Measurements from ENCODE around the gene CARD14.
"Not testable (repeated sequence)": the region's sequence is repeated elsewhere in the genome, so short reads cannot be mapped to it uniquely, and the experiment has no call there.

The CARD14 gene

GRCh38 chr17:80138856-80139426, 30.9 kb upstream of the CARD14 start:
- no peaks in the 10 kb centered on the region for H3K9me3 Mint-ChIP-seq
- DNase-seq (no peak), ATAC-seq (replicated peaks) (no peak)
- no peak overlapping the region for H3K27ac Mint-ChIP-seq
- no peaks in the 10 kb centered on the region for H3K27me3 Mint-ChIP-seq
- no peak overlapping the region for H3K4me3 Mint-ChIP-seq
- H3K4me1 Mint-ChIP-seq (ENCODE audit: low read depth in 2 of 2): peaks cover 0 to 2% of the 10 kb centered on the region in 2 donors
- peaks cover 98% of the 10 kb centered on the region for H3K36me3 Mint-ChIP-seq (ENCODE audit: insufficient read depth)

GRCh38 chr17:80141463-80142165, 28.2 kb upstream of the CARD14 start:
- Mint-ChIP-seq H3K27ac (no peak overlapping the region), H3K36me3 (ENCODE audit: insufficient read depth) (peaks cover 87% of the 10 kb centered on the region), H3K9me3 (no peaks in the 10 kb centered on the region), H3K4me1 (ENCODE audit: low read depth in 2 of 2) (peaks cover 14 to 17% of the 10 kb centered on the region in 2 donors), H3K27me3 (no peaks in the 10 kb centered on the region), H3K4me3 (no peak overlapping the region)
- ATAC-seq (replicated peaks) (no peak), DNase-seq (no peak)

- H3K27ac Mint-ChIP-seq: no peak overlapping the region
- peaks cover 83% of the 10 kb centered on the region for H3K36me3 Mint-ChIP-seq (ENCODE audit: insufficient read depth)
- no peaks in the 10 kb centered on the region for H3K27me3 Mint-ChIP-seq
- H3K4me1 Mint-ChIP-seq (ENCODE audit: low read depth in 2 of 2): peaks cover 16 to 21% of the 10 kb centered on the region in 2 donors
- ATAC-seq (replicated peaks): no peak
- H3K9me3 Mint-ChIP-seq: no peaks in the 10 kb centered on the region
- no peak for DNase-seq
- H3K4me3 Mint-ChIP-seq: no peak overlapping the region
Observed at GRCh38 chr17:80142929-80143328, 26.9 kb upstream of the CARD14 start.

GRCh38 chr17:80145076-80146075, 24.5 kb upstream of the CARD14 start:
- Mint-ChIP-seq H3K4me3 (peak overlapping the region; percentile 77 to 82), H3K36me3 (ENCODE audit: insufficient read depth) (peaks cover 58% of the 10 kb centered on the region), H3K27ac (peak overlapping the region; percentile 72 to 78), H3K4me1 (ENCODE audit: low read depth in 2 of 2) (peaks cover 19 to 24% of the 10 kb centered on the region in 2 donors), H3K9me3 (no peaks in the 10 kb centered on the region), H3K27me3 (no peaks in the 10 kb centered on the region)
- DNase-seq (no peak), ATAC-seq (replicated peaks) (no peak)

GRCh38 chr17:80146121-80147034, 23.5 kb upstream of the CARD14 start:
- peak overlapping the region; percentile 72 to 78 for H3K27ac Mint-ChIP-seq
- H3K36me3 Mint-ChIP-seq (ENCODE audit: insufficient read depth): peaks cover 48% of the 10 kb centered on the region
- no peaks in the 10 kb centered on the region for H3K9me3 Mint-ChIP-seq
- peak overlapping the region; percentile 77 to 82 for H3K4me3 Mint-ChIP-seq
- peaks cover 19 to 24% of the 10 kb centered on the region in 2 donors for H3K4me1 Mint-ChIP-seq (ENCODE audit: low read depth in 2 of 2)
- no peaks in the 10 kb centered on the region for H3K27me3 Mint-ChIP-seq
- ATAC-seq (replicated peaks): no peak
- DNase-seq: peak in 1 of 3 experiments; percentile 15

- ATAC-seq (replicated peaks): peak; percentile 93
- Mint-ChIP-seq H3K9me3 (peaks cover 0 to 4% of the 10 kb centered on the region in 2 donors), H3K4me3 (peak within 1 kb of the TSS; percentile 77 to 82), H3K27me3 (no peaks in the 10 kb centered on the region), H3K4me1 (ENCODE audit: low read depth in 2 of 2) (peaks cover 20 to 29% of the 10 kb centered on the region in 2 donors), H3K36me3 (ENCODE audit: insufficient read depth) (peaks cover 40% of the 10 kb centered on the region), H3K27ac (peak within 1 kb of the TSS; percentile 72 to 78)
- peak; percentile 92 to 95 (median 95) for DNase-seq
Observed at GRCh38 chr17:80147035-80147822, 22.6 kb upstream of the CARD14 start, which contains the start of gene EIF4A3. EIF4A3 (minus strand) TSS chr17:80147128; CDS start chr17:80146961, 167 bp downstream.

- DNase-seq: no peak
- H3K27me3 Mint-ChIP-seq: no peaks in the 10 kb centered on the region
Observed at GRCh38 chr17:80151333-80151732, 18.5 kb upstream of the CARD14 start.

GRCh38 chr17:80152081-80152702, 17.6 kb upstream of the CARD14 start:
- Mint-ChIP-seq H3K9me3 (peaks cover 0 to 4% of the 10 kb centered on the region in 2 donors), H3K27ac (no peak overlapping the region), H3K36me3 (ENCODE audit: insufficient read depth) (peaks cover 3% of the 10 kb centered on the region), H3K4me3 (no peak overlapping the region), H3K27me3 (no peaks in the 10 kb centered on the region), H3K4me1 (ENCODE audit: low read depth in 2 of 2) (peaks cover 12 to 14% of the 10 kb centered on the region in 2 donors)
- ATAC-seq (replicated peaks) (no peak), DNase-seq (no peak)

More at GRCh38 chr17:80151333-80151732, 18.5 kb upstream of the CARD14 start:
- Mint-ChIP-seq H3K9me3 (peaks cover 0 to 4% of the 10 kb centered on the region in 2 donors), H3K27ac (no peak overlapping the region), H3K36me3 (ENCODE audit: insufficient read depth) (peaks cover 8% of the 10 kb centered on the region), H3K4me1 (ENCODE audit: low read depth in 2 of 2) (peaks cover 15 to 17% of the 10 kb centered on the region in 2 donors), H3K4me3 (no peak overlapping the region)
- no peak for ATAC-seq (replicated peaks)

GRCh38 chr17:80153004-80153403, 16.8 kb upstream of the CARD14 start:
- ATAC-seq (replicated peaks) (no peak), DNase-seq (no peak)
- no peaks in the 10 kb centered on the region for H3K36me3 Mint-ChIP-seq (ENCODE audit: insufficient read depth)
- no peaks in the 10 kb centered on the region for H3K27me3 Mint-ChIP-seq
- peaks cover 11 to 13% of the 10 kb centered on the region in 2 donors for H3K4me1 Mint-ChIP-seq (ENCODE audit: low read depth in 2 of 2)
- H3K4me3 Mint-ChIP-seq: no peak overlapping the region
- peaks cover 0 to 4% of the 10 kb centered on the region in 2 donors for H3K9me3 Mint-ChIP-seq
- H3K27ac Mint-ChIP-seq: no peak overlapping the region

- ATAC-seq (replicated peaks): no peak
- Mint-ChIP-seq H3K27ac (no peak overlapping the region), H3K4me1 (ENCODE audit: low read depth in 2 of 2) (peaks cover 9% of the 10 kb centered on the region in 2 donors), H3K4me3 (no peak overlapping the region), H3K27me3 (peaks cover 0 to 2% of the 10 kb centered on the region in 2 donors), H3K36me3 (ENCODE audit: insufficient read depth) (no peaks in the 10 kb centered on the region), H3K9me3 (peaks cover 0 to 4% of the 10 kb centered on the region in 2 donors)
- no peak for DNase-seq
Observed at GRCh38 chr17:80154166-80154565, 15.7 kb upstream of the CARD14 start.

GRCh38 chr17:80155600-80155999, 14.2 kb upstream of the CARD14 start:
- H3K36me3 Mint-ChIP-seq (ENCODE audit: insufficient read depth); H3K9me3 Mint-ChIP-seq; ATAC-seq (replicated peaks); H3K27ac Mint-ChIP-seq; H3K4me3 Mint-ChIP-seq; H3K4me1 Mint-ChIP-seq (ENCODE audit: low read depth in 2 of 2); DNase-seq: not testable (repeated sequence)
- peaks cover 14 to 16% of the 10 kb centered on the region in 2 donors for H3K27me3 Mint-ChIP-seq

Measured in effector memory CD8-positive, alpha-beta T cell (primary cell).